ENCODE data around the gene ULK4.
"Not testable (repeated sequence)": the region's sequence is repeated elsewhere in the genome, so short reads cannot be mapped to it uniquely, and the experiment has no call there.

Gene ULK4

DNA sequence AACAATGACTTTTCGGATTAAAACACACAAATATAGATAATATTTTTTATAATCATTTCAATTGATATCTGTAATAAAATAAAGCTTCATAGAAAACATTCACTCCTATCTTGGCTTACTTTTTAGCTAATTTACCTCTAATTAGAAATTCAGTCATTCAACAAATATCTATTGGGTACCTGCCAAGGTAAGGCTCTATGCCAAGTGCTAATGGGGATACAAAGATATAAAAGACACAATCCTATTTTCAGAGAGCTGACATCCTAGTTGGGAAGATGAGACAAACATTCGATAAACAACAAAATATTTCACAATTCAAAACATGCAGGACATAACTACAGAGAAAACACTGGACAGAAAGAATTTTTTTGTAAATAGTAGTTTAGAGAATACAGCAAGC lies 63.3 kb downstream of the ULK4 start:
- Histone ChIP-seq H3K27ac (ENCODE audit: low read depth, low read length) (no peak overlapping the region), H3K27me3 (ENCODE audit: control insufficient read depth in 1 of 2, insufficient read depth in 2 of 2, low read length in 2 of 2) (no peaks in the 10 kb centered on the region), H3K4me3 (ENCODE audit: low read depth in 1 of 2, low read length in 2 of 2) (no peak overlapping the region), H3K4me1 (ENCODE audit: insufficient read depth, low read length) (no peaks in the 10 kb centered on the region), H3K9me3 (ENCODE audit: low read length) (no peaks in the 10 kb centered on the region), H3K36me3 (ENCODE audit: insufficient read depth, low read length) (peaks cover 5% of the 10 kb centered on the region), H3K9ac (ENCODE audit: low read length) (no peak overlapping the region)

DNA sequence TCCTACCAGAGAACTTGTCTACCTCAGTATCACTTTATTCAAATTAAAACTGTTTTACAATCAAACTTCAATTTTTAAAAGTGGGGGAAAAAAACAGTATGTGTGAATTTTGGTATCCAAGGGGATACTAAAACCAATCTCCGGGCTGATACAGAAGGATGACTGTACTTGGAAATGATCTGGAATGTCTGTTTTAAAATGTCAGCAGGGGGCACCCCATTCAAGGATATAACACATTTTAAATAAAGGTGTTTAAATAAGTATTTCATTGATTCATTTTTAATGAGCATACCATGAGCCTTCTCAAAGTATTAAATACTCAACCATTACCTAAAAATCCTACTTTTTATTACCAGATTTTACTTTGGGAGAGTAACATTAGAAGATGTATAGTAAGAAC lies 67.9 kb downstream of the ULK4 start:
- H3K27ac ChIP-seq (ENCODE audit: low read depth, low read length): no peak overlapping the region
- no peak overlapping the region for H3K9ac ChIP-seq (ENCODE audit: low read length)
- H3K4me3 ChIP-seq (ENCODE audit: low read depth in 1 of 2, low read length in 2 of 2): no peak overlapping the region
- no peaks in the 10 kb centered on the region for H3K4me1 ChIP-seq (ENCODE audit: insufficient read depth, low read length)
- no peaks in the 10 kb centered on the region for H3K36me3 ChIP-seq (ENCODE audit: insufficient read depth, low read length)
- no peaks in the 10 kb centered on the region for H3K9me3 ChIP-seq (ENCODE audit: low read length)
- no peaks in the 10 kb centered on the region for H3K27me3 ChIP-seq (ENCODE audit: control insufficient read depth in 1 of 2, insufficient read depth in 2 of 2, low read length in 2 of 2)

DNA sequence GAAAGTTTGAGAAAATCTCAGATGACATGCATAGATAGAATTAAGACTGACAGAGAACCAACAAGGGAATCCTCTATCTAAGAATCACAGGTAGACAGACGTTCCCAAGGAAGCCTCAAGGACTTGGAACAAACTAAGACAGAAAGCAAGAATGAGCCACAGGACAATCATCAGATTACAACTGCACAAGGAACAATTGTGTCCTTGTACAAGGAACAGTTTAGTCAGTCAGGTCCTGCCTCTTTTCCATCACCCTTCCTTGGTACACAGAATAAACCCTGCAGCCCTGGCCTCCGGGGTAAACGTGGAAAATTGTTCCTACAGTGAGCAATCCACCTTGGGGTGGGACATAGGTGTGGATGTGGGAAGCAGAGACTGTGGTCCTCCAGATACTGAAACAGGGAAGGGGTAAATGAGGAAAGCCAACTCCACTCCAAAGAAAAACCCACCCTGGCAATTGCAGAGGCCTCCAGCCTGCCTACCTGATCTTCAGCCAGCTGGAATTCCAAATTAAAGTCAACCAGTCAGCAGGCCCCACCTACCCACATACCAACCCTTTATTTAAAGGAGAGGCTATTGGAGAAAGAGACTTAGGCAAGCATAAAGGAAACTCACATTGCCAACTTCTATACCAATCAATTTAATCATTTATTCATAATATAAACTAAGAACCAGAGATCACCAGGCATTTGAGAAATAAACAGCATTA lies 73.4 kb downstream of the ULK4 start:
- no peak overlapping the region for H3K27ac ChIP-seq (ENCODE audit: low read depth, low read length)
- no peaks in the 10 kb centered on the region for H3K36me3 ChIP-seq (ENCODE audit: insufficient read depth, low read length)
- H3K4me1 ChIP-seq (ENCODE audit: insufficient read depth, low read length): no peaks in the 10 kb centered on the region
- H3K9me3 ChIP-seq (ENCODE audit: low read length): no peaks in the 10 kb centered on the region
- H3K27me3 ChIP-seq (ENCODE audit: control insufficient read depth in 1 of 2, insufficient read depth in 2 of 2, low read length in 2 of 2): no peaks in the 10 kb centered on the region
- no peak overlapping the region for H3K4me3 ChIP-seq (ENCODE audit: low read depth in 1 of 2, low read length in 2 of 2)
- no peak overlapping the region for H3K9ac ChIP-seq (ENCODE audit: low read length)

DNA sequence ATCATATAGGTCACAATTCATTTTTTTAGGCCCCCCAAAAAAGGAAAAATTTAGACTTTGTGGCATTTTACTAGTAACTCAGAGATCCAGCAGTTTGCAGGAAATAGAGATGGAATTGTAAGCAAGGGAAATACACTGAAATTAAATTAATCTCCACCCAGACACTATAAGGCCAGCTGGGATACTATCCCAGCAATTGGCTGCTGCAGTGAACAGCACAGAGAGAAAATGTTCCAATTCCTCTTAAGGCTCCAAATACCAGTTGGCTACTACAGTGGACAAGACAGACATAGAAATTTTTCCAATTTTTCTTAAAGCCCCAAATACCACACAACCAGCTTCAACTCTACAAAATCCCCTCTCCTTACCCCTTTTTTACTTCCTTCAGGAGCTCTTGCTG lies 78.9 kb downstream of the ULK4 start:
- Histone ChIP-seq H3K4me3 (ENCODE audit: low read depth in 1 of 2, low read length in 2 of 2) (no peak overlapping the region), H3K27me3 (ENCODE audit: control insufficient read depth in 1 of 2, insufficient read depth in 2 of 2, low read length in 2 of 2) (no peaks in the 10 kb centered on the region), H3K9me3 (ENCODE audit: low read length) (no peaks in the 10 kb centered on the region), H3K9ac (ENCODE audit: low read length) (no peak overlapping the region), H3K27ac (ENCODE audit: low read depth, low read length) (no peak overlapping the region), H3K36me3 (ENCODE audit: insufficient read depth, low read length) (no peaks in the 10 kb centered on the region), H3K4me1 (ENCODE audit: insufficient read depth, low read length) (no peaks in the 10 kb centered on the region)

DNA sequence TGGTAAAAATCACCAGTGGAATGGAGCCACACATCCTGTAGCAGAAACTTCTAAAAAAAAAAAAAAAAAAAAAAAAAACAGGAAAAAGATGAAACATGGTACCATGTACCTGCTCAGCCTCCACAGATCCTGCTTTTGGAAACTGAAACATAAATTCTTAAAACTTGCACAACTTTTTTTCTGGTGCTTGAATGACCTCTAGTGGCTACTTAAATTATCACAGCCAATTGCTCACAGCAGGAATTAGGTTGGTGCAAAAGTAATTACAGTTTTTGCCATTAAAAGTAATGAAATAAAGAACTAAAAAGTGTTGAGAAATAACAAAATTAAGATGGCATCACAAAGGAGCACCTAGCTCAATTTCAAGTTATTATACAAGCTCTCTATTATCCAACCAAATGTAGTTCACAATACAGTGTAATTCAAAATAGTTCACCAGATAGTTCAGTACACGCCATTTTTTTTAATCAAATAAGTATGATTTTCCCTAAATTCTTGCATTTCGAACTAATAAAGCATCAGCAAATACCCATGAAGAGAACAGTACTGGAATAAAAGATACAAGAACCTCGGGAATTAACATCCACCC lies 80.6 kb downstream of the ULK4 start:
- no peak overlapping the region for H3K9ac ChIP-seq (ENCODE audit: low read length)

DNA sequence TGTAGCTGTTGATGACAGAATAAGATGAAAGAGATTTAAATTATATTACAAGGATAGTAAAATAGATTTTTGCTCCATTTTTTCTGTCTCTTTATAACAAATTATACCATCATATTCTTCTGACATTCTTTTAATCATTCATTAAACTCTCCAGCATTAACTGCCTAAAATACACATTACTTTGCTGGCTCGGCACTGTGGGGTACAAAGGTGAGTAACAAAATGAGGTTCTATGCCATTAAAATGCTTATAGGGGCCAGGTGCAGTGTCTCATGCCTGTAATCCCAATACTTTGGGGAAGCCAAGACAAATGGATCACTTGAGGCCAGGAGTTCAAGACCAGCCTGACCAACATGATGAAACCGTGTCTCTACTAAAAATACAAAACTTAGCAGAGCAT lies 81.5 kb downstream of the ULK4 start:
- Histone ChIP-seq H3K4me3 (ENCODE audit: low read depth in 1 of 2, low read length in 2 of 2) (no peak overlapping the region), H3K27ac (ENCODE audit: low read depth, low read length) (no peak overlapping the region), H3K9ac (ENCODE audit: low read length) (no peak overlapping the region), H3K27me3 (ENCODE audit: control insufficient read depth in 1 of 2, insufficient read depth in 2 of 2, low read length in 2 of 2) (no peaks in the 10 kb centered on the region), H3K9me3 (ENCODE audit: low read length) (no peaks in the 10 kb centered on the region), H3K4me1 (ENCODE audit: insufficient read depth, low read length) (no peaks in the 10 kb centered on the region), H3K36me3 (ENCODE audit: insufficient read depth, low read length) (no peaks in the 10 kb centered on the region)

More for the DNA sequence above, 80.6 kb downstream of the ULK4 start:
- no peaks in the 10 kb centered on the region for H3K4me1 ChIP-seq (ENCODE audit: insufficient read depth, low read length)
- no peak overlapping the region for H3K27ac ChIP-seq (ENCODE audit: low read depth, low read length)
- no peaks in the 10 kb centered on the region for H3K36me3 ChIP-seq (ENCODE audit: insufficient read depth, low read length)
- H3K9me3 ChIP-seq (ENCODE audit: low read length): no peaks in the 10 kb centered on the region
- H3K4me3 ChIP-seq (ENCODE audit: low read depth in 1 of 2, low read length in 2 of 2): no peak overlapping the region
- no peaks in the 10 kb centered on the region for H3K27me3 ChIP-seq (ENCODE audit: control insufficient read depth in 1 of 2, insufficient read depth in 2 of 2, low read length in 2 of 2)

DNA sequence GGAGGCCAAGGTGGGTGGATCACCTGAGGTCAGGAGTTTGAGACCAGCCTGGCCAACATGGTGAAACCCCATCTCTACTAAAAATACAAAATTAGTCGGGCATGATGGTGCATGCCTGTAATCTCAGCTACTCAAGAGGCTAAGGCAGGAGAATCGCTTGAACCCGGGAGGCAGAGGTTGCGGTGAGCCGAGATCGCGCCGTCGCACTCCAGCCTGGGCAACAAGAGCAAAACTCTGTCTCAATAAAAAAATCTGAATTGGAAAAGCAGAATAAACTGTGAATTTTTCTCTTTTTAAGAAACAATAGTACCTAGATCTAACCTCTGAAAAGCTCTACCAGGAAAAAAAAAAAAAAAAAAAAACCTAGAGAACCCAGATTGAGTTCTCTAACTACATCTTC lies 84.2 kb downstream of the ULK4 start:
- H3K36me3 ChIP-seq (ENCODE audit: insufficient read depth, low read length); H3K4me1 ChIP-seq (ENCODE audit: insufficient read depth, low read length); H3K9me3 ChIP-seq (ENCODE audit: low read length); H3K4me3 ChIP-seq (ENCODE audit: low read depth in 1 of 2, low read length in 2 of 2); H3K27ac ChIP-seq (ENCODE audit: low read depth, low read length); H3K9ac ChIP-seq (ENCODE audit: low read length); H3K27me3 ChIP-seq (ENCODE audit: control insufficient read depth in 1 of 2, insufficient read depth in 2 of 2, low read length in 2 of 2): not testable (repeated sequence)

DNA sequence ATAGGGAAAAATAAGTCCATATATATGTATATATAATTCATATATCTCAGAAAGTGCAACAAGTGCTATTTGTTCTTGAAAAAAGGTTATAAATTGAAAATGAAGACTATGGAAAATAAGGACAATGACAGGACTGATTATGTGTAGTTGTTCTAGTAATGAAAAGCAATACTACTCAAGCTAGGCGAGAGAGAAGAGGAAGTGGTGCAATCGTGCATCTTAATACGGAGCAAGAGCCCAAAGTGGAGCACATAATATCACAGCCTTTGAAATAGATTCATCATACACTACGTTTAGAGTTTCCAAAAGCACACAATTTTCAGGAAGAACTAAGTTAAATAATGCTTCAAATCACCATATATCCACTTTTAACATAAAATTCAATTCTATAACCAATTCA lies 87.9 kb downstream of the ULK4 start:
- Histone ChIP-seq H3K36me3 (ENCODE audit: insufficient read depth, low read length) (no peaks in the 10 kb centered on the region), H3K9ac (ENCODE audit: low read length) (no peak overlapping the region), H3K9me3 (ENCODE audit: low read length) (no peaks in the 10 kb centered on the region), H3K27me3 (ENCODE audit: control insufficient read depth in 1 of 2, insufficient read depth in 2 of 2, low read length in 2 of 2) (no peaks in the 10 kb centered on the region), H3K4me1 (ENCODE audit: insufficient read depth, low read length) (no peaks in the 10 kb centered on the region), H3K27ac (ENCODE audit: low read depth, low read length) (no peak overlapping the region), H3K4me3 (ENCODE audit: low read depth in 1 of 2, low read length in 2 of 2) (no peak overlapping the region)

DNA sequence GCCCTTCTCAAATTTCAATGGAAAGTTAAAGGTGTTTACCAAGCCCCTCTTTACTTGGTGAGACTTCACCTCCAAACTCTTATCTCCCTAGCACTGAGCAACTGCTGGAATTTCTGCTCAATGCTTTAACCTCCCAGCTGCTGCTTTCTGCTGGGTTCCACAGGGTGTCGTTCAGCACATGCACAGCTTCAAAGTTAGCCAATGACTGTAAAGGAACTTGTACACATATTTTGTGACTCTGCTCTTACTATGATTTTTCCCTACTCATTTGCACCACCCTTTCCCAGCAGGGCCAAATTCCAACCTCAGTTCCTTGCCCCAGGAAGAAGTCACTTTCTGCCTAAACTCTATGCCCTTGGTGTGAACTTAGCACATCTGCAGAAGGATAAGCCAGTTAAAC lies 89.7 kb downstream of the ULK4 start:
- H3K9me3 ChIP-seq (ENCODE audit: low read length): no peaks in the 10 kb centered on the region
- H3K27me3 ChIP-seq (ENCODE audit: control insufficient read depth in 1 of 2, insufficient read depth in 2 of 2, low read length in 2 of 2): no peaks in the 10 kb centered on the region
- H3K9ac ChIP-seq (ENCODE audit: low read length): no peak overlapping the region
- no peaks in the 10 kb centered on the region for H3K36me3 ChIP-seq (ENCODE audit: insufficient read depth, low read length)
- no peaks in the 10 kb centered on the region for H3K4me1 ChIP-seq (ENCODE audit: insufficient read depth, low read length)
- H3K27ac ChIP-seq (ENCODE audit: low read depth, low read length): no peak overlapping the region
- no peak overlapping the region for H3K4me3 ChIP-seq (ENCODE audit: low read depth in 1 of 2, low read length in 2 of 2)

DNA sequence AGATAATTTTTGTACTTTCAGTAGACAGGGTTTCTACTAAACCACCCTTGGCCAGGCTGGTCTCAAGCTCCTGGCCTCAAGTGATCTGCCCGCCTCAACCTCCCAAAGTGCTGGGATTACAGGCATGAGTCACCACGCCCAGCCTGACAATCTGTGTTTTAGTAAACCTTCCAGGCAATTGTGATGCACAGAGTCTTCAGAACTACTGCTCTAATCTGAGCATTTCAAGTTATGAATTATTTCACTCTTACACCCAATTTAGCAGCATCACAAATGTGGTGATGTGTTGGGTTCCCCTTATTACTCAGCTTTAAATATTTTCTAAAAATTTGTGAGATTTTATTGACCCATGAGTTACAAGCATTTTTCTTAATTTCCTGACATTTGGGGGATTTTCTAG lies 94.4 kb downstream of the ULK4 start:
- H3K27ac ChIP-seq (ENCODE audit: low read depth, low read length): no peak overlapping the region
- H3K27me3 ChIP-seq (ENCODE audit: control insufficient read depth in 1 of 2, insufficient read depth in 2 of 2, low read length in 2 of 2): no peaks in the 10 kb centered on the region
- no peaks in the 10 kb centered on the region for H3K36me3 ChIP-seq (ENCODE audit: insufficient read depth, low read length)
- no peaks in the 10 kb centered on the region for H3K4me1 ChIP-seq (ENCODE audit: insufficient read depth, low read length)
- H3K4me3 ChIP-seq (ENCODE audit: low read depth in 1 of 2, low read length in 2 of 2): no peak overlapping the region
- no peaks in the 10 kb centered on the region for H3K9me3 ChIP-seq (ENCODE audit: low read length)
- H3K9ac ChIP-seq (ENCODE audit: low read length): no peak overlapping the region

DNA sequence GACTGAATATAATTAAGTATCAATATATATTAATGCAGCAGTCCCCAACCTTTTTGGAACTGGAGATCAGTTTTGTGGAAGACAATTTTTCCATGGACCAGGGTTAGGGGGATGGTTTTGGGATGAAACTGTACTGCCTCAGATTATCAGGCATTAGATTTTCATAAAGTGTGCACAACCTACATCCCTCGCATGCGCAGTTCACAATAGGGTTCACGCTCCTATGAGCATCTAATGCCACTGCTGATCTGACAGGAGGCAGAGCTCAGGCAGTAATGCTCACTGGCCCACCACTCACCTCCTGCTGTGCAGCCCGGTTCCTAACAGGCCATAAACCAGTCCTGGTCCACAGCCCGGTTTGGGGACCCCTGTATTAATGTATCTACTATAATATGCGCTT lies 95.6 kb downstream of the ULK4 start:
- Histone ChIP-seq H3K9me3 (ENCODE audit: low read length) (no peaks in the 10 kb centered on the region), H3K27ac (ENCODE audit: low read depth, low read length) (no peak overlapping the region), H3K4me1 (ENCODE audit: insufficient read depth, low read length) (no peaks in the 10 kb centered on the region), H3K27me3 (ENCODE audit: control insufficient read depth in 1 of 2, insufficient read depth in 2 of 2, low read length in 2 of 2) (no peaks in the 10 kb centered on the region), H3K4me3 (ENCODE audit: low read depth in 1 of 2, low read length in 2 of 2) (no peak overlapping the region), H3K9ac (ENCODE audit: low read length) (no peak overlapping the region), H3K36me3 (ENCODE audit: insufficient read depth, low read length) (no peaks in the 10 kb centered on the region)

DNA sequence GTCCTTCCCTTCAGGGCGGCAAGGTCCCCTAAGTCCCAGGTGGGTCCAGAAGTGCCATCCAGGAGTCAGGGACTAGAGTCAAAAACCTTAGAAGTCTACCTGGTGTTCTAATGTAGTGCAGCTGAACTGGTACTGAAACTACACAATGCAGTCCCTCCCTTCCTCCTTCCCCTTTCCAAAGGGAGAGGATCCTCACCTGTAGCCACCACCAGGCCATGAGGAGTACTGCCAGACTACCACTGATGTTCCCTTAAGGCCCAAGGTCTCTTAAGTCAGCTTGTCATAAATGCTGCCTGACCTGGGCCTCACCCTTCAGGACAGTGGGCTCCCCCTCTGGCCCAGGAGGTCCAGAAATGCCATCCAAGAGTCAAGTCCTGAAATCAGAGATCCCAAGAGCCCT lies 98.9 kb downstream of the ULK4 start:
- Histone ChIP-seq H3K9me3 (ENCODE audit: low read length) (no peaks in the 10 kb centered on the region), H3K27ac (ENCODE audit: low read depth, low read length) (no peak overlapping the region), H3K9ac (ENCODE audit: low read length) (no peak overlapping the region), H3K4me3 (ENCODE audit: low read depth in 1 of 2, low read length in 2 of 2) (no peak overlapping the region), H3K27me3 (ENCODE audit: control insufficient read depth in 1 of 2, insufficient read depth in 2 of 2, low read length in 2 of 2) (no peaks in the 10 kb centered on the region), H3K4me1 (ENCODE audit: insufficient read depth, low read length) (no peaks in the 10 kb centered on the region), H3K36me3 (ENCODE audit: insufficient read depth, low read length) (no peaks in the 10 kb centered on the region)
